Measurements from ENCODE around the gene SLC25A13. TPM values are rescaled to one million over a fixed set of nuclear protein-coding genes. Genes with fewer than 3 reads are reported as not detected.
"Not testable (repeated sequence)": the region's sequence is repeated elsewhere in the genome, so short reads cannot be mapped to it uniquely, and the experiment has no call there.

Gene SLC25A13
- total and polyA plus RNA-seq, 2 of the 13 experiments (the other 11 are each of a cell fraction or from before 2014, with no cell fraction given): 36.2 to 84.9 TPM

DNA sequence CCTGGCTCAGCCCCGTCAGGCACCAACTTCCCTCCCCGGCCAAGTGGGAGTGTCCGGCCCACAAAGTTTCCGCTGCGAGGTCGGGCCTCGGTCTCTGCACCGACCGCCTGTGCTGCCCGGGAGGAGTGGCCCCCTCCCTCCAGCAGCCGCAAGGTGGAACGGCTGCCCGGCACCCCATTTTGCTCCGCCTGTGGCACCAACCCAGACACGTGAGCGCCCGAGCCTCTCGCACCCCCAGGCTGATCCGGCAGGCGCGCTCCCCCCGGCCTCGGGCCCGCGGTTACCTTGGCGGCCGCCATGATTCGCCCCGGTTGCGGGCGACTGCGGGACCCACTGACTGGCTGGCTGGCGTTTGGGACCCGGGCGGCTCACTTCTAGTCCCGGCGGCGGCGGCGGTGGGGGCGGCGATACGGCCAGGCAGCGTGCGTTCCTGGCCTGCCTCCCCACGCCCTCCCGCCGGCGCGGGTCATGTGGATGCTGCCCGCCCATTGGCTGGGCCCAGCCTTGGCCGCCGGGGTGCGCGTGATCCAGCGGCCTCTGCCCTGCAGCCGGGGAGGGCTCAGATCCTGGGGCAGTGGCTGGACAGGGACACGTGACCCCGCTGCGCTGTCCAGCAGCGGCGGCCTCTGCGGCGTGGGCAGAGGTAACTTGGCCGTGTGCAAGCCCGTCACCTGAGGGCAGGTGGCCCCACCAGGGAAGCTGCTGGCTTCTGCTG, at the start of gene SLC25A13 (continued):
- no peak for TF ChIP-seq SP1 (IDR thresholded peaks at IDR 0.05)
- TF ChIP-seq SP1 (CRISPR knock-in tag; IDR thresholded peaks at IDR 0.05): peak; percentile 72
- TF ChIP-seq ZSCAN21 (CRISPR knock-in tag; IDR thresholded peaks at IDR 0.05; ENCODE audit: borderline replicate concordance): peak; percentile 99
- TF ChIP-seq, protein P1, sequence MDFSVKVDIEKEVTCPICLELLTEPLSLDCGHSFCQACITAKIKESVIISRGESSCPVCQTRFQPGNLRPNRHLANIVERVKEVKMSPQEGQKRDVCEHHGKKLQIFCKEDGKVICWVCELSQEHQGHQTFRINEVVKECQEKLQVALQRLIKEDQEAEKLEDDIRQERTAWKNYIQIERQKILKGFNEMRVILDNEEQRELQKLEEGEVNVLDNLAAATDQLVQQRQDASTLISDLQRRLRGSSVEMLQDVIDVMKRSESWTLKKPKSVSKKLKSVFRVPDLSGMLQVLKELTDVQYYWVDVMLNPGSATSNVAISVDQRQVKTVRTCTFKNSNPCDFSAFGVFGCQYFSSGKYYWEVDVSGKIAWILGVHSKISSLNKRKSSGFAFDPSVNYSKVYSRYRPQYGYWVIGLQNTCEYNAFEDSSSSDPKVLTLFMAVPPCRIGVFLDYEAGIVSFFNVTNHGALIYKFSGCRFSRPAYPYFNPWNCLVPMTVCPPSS (IDR thresholded peaks at IDR 0.05): no peak
- TF ChIP-seq HOXA5 (CRISPR knock-in tag; IDR thresholded peaks at IDR 0.05): no peak; the same call in 1 of the 2 replicates
- TF ChIP-seq, protein P2, sequence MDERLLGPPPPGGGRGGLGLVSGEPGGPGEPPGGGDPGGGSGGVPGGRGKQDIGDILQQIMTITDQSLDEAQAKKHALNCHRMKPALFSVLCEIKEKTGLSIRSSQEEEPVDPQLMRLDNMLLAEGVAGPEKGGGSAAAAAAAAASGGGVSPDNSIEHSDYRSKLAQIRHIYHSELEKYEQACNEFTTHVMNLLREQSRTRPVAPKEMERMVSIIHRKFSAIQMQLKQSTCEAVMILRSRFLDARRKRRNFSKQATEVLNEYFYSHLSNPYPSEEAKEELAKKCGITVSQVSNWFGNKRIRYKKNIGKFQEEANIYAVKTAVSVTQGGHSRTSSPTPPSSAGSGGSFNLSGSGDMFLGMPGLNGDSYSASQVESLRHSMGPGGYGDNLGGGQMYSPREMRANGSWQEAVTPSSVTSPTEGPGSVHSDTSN (CRISPR knock-in tag; IDR thresholded peaks at IDR 0.05): no peak
- peak; percentile 96; the same call in 1 of the 2 replicates for TF ChIP-seq THYN1 (CRISPR knock-in tag; IDR thresholded peaks at IDR 0.05; ENCODE audit: borderline replicate concordance, low read depth)
- TF ChIP-seq GABPA (IDR thresholded peaks at IDR 0.05; ENCODE audit: low read depth, low read length): no peak
- TF ChIP-seq GABPA (CRISPR knock-in tag; IDR thresholded peaks at IDR 0.05; ENCODE audit: low read depth): no peak
- peak; percentile 93 for TF ChIP-seq ZSCAN25 (CRISPR knock-in tag; IDR thresholded peaks at IDR 0.05)

DNA sequence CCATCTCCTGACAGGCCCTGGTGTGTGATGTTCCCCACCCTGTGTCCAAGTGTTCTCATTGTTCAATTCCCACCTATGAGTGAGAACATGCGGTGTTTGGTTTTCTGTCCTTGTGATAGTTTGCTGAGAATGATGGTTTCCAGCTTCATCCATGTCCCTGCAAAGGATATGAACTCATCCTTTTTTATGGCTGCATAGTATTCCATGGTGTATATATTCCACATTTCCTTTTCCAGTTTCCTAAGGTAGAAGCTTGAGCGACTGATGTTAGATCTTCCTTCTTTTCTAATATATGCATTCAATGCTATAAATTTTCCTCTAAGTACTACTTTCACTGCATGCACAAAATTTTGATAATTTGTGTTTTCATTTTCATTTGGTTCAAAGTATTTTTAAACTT, 44.0 kb upstream of the SLC25A13 start:
- H4K20me1 ChIP-seq (ENCODE audit: insufficient read depth, low read length); BruUV-seq (replicated peaks); H3K9me3 ChIP-seq (ENCODE audit: low read length); ATAC-seq; H3K27ac ChIP-seq (ENCODE audit: extremely low read length, insufficient read depth, low read length); FAIRE-seq; intact Hi-C loops (cut with micrococcal nuclease; ENCODE audit: unreplicated experiment); DNase-seq (ENCODE audit: low spot score); H2AFZ ChIP-seq (ENCODE audit: low read length); H3K27me3 ChIP-seq (ENCODE audit: control insufficient read depth in 1 of 2, insufficient read depth in 2 of 2, low read length in 2 of 2); H3K36me3 ChIP-seq (replicated peaks in 1 of 2; ENCODE audit: control insufficient read depth in 1 of 2, insufficient read depth in 2 of 2, low read length in 2 of 2); in situ Hi-C loops (cut with HindIII; ENCODE audit: extremely low pct_ligation_motif_present, low pct_unique_long_range_greater_than_20kb); POLR2A ChIA-PET; H3K4me1 ChIP-seq (ENCODE audit: insufficient read depth, low read length); H3K4me3 ChIP-seq (replicated peaks in 1 of 3; ENCODE audit: insufficient read depth in 1 of 3, low read depth in 2 of 3, low read length in 3 of 3); H3K9ac ChIP-seq (ENCODE audit: insufficient read depth, low read depth, low read length); H3K79me2 ChIP-seq (ENCODE audit: insufficient read depth, low read length); H3K4me2 ChIP-seq (ENCODE audit: low read depth, low read length); CTCF ChIA-PET (ENCODE audit: low intra/inter-chr PET ratio, low total read pairs): not testable (repeated sequence)
- 51% methylated on average over 2 of the region's 2 CpGs for WGBS (ENCODE audit: low lambda C conversion rate)
